D341Med (cell line): ENCODE results near the gene TMEM126A.

Experiments
- DNase-seq: peaks from one replicate; pipeline ENCODE4 v3.0.0; 2012; ENCODE audit warnings: low spot score

Gene TMEM126A

GRCh38 chr11:85695546-85695945 lies 47.8 kb downstream of the TMEM126A start:
- DNase-seq, result no peak

GRCh38 chr11:85697747-85698146 lies 50.0 kb downstream of the TMEM126A start:
- no peak for DNase-seq

GRCh38 chr11:85698195-85698594 lies 50.4 kb downstream of the TMEM126A start:
- DNase-seq, result no peak

- DNase-seq, result no peak
These were observed 52.4 kb downstream of the TMEM126A start for GRCh38 chr11:85699957-85700741.

GRCh38 chr11:85704967-85705366 lies 57.2 kb downstream of the TMEM126A start:
- no peak for DNase-seq

GRCh38 chr11:85705800-85706199 lies 58.0 kb downstream of the TMEM126A start:
- DNase-seq, result no peak
